Measurements from ENCODE around the gene PRUNE2.

DNA sequence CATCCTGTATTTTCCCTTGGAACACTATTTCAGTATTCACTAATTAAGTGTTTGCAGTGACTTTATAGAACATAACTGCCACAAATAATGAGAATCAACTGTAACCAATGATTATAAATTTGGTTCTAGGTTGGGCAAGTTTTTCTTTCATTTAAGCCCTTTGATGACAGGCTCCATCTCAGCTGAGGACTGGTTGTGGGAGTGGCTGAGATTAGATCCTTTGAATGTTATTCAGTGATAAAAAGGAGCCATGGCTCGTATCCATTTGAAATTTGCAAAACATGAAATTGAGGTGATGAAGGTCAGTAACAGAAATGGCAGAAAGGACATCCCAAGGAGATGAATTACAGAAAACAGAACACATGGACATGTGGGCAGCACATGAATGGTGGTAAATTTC, 279.8 kb downstream of the PRUNE2 start:
- TF ChIP-seq, protein P1, sequence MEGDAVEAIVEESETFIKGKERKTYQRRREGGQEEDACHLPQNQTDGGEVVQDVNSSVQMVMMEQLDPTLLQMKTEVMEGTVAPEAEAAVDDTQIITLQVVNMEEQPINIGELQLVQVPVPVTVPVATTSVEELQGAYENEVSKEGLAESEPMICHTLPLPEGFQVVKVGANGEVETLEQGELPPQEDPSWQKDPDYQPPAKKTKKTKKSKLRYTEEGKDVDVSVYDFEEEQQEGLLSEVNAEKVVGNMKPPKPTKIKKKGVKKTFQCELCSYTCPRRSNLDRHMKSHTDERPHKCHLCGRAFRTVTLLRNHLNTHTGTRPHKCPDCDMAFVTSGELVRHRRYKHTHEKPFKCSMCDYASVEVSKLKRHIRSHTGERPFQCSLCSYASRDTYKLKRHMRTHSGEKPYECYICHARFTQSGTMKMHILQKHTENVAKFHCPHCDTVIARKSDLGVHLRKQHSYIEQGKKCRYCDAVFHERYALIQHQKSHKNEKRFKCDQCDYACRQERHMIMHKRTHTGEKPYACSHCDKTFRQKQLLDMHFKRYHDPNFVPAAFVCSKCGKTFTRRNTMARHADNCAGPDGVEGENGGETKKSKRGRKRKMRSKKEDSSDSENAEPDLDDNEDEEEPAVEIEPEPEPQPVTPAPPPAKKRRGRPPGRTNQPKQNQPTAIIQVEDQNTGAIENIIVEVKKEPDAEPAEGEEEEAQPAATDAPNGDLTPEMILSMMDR (IDR thresholded peaks at IDR 0.05) = no peak
- no peak for TF ChIP-seq POLR2A (IDR thresholded peaks at IDR 0.05)

All from adrenal gland (tissue), 5 donors.